Measurements from ENCODE around the gene OCEL1. TPM values are rescaled to one million over a fixed set of nuclear protein-coding genes. Genes with fewer than 3 reads are reported as not detected.
A peak's percentile ranks its signal among the peaks of the same experiment; 100 is the strongest.

OCEL1 gene
- total RNA-seq, 1 donor from 2014 or later: 22.4 TPM

DNA sequence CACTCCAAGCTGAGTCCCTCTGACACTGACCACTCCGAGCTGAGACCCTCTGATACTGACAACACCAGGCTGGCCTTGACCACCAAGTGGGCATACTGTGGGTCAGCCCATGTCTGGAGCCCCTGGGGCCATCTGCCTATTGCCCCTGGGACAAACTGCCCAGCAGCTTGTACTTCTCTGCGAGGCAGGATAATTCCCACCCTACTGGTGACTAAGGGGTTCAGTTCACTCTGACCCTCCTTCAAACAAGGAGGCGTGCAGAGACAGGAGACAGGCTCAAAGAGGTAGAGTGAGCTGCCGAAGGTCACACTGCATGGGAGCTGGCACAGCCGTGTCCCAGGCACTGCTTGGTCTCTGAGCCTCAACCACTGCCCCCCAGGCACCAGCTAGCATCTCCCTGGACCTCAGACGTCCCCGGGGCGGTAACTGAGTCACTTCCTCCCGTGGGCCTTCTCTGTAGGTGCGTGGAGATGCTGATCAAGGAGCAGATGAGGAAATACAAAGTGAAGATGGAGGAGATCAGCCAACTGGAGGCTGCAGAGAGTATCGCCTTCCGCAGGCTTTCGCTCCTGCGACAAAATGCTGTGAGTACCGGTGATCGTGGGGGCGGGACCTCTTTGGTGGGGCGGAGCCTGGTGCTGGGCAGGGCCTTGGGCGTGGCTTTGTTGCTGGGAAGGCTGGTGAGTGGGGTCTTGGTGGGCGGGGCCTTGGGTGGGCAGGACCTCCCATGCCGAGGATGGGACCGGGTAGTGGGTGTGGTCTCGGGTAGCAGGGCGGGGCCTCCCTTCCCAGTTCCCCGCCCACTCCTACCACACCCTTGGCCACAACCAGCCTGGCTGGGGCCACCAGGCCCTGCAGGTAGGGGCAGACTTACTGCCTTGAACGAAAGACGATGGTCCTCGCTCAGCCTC lies 16.6 kb upstream of the OCEL1 start:
- TF ChIP-seq, protein P1, sequence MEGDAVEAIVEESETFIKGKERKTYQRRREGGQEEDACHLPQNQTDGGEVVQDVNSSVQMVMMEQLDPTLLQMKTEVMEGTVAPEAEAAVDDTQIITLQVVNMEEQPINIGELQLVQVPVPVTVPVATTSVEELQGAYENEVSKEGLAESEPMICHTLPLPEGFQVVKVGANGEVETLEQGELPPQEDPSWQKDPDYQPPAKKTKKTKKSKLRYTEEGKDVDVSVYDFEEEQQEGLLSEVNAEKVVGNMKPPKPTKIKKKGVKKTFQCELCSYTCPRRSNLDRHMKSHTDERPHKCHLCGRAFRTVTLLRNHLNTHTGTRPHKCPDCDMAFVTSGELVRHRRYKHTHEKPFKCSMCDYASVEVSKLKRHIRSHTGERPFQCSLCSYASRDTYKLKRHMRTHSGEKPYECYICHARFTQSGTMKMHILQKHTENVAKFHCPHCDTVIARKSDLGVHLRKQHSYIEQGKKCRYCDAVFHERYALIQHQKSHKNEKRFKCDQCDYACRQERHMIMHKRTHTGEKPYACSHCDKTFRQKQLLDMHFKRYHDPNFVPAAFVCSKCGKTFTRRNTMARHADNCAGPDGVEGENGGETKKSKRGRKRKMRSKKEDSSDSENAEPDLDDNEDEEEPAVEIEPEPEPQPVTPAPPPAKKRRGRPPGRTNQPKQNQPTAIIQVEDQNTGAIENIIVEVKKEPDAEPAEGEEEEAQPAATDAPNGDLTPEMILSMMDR (IDR thresholded peaks at IDR 0.05): no peak
- Mint-ChIP-seq H3K27ac (peak overlapping the region; percentile 21), H3K27me3 (no peaks in the 10 kb centered on the region), H3K36me3 (ENCODE audit: low read depth) (peaks cover 53% of the 10 kb centered on the region), H3K9me3 (no peaks in the 10 kb centered on the region), H3K4me3 (no peak overlapping the region), H3K4me1 (peaks cover 17% of the 10 kb centered on the region)
- intact Hi-C loops (cut with micrococcal nuclease): loop anchor here (2.0 to 10.0 kb wide), 2 partner anchors 17 to 315 kb away; partner anchors contain the start of gene OCEL1
- DNase-seq: no peak
- ATAC-seq (ENCODE audit: low read depth): peak; percentile 67
- ChIA-PET POLR2A (interaction anchor here (1.6 kb wide), 1 partner anchor 57 kb away, joined by 4 read pairs; no protein-coding TSS in a partner anchor), CTCF (no interaction called here)

DNA sequence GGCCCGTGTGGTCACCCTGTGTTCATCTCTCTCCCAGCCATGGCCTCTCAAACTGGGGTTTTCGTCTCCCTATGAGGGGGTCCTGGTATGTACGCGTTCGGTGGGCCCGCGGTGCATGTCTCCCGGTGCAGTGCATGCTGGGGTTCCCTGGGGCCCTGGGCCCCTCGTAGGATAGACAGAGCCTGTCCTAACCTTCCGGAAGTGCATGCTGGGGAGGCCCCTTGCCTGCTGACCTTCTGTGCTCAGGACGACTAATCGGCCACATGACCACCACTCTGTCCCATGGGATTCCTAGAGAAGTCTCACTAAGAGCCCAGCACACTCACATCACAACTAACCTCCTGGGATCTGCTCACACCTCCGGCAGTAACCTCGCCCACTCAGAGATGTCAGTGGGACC lies 15.7 kb upstream of the OCEL1 start:
- H3K4me1 Mint-ChIP-seq: peaks cover 25% of the 10 kb centered on the region
- TF ChIP-seq, protein P1 (IDR thresholded peaks at IDR 0.05): no peak
- ChIA-PET POLR2A (no interaction called here), CTCF (no interaction called here)
- H3K36me3 Mint-ChIP-seq (ENCODE audit: low read depth): peaks cover 52% of the 10 kb centered on the region
- intact Hi-C loops (cut with micrococcal nuclease): loop anchor here (10.0 kb wide), 1 partner anchor 315 kb away; no protein-coding TSS in a partner anchor
- DNase-seq (no peak), ATAC-seq (ENCODE audit: low read depth) (no peak)
- no peaks in the 10 kb centered on the region for H3K27me3 Mint-ChIP-seq
- H3K9me3 Mint-ChIP-seq: no peaks in the 10 kb centered on the region
- H3K4me3 Mint-ChIP-seq: no peak overlapping the region
- peak overlapping the region; percentile 24 for H3K27ac Mint-ChIP-seq

DNA sequence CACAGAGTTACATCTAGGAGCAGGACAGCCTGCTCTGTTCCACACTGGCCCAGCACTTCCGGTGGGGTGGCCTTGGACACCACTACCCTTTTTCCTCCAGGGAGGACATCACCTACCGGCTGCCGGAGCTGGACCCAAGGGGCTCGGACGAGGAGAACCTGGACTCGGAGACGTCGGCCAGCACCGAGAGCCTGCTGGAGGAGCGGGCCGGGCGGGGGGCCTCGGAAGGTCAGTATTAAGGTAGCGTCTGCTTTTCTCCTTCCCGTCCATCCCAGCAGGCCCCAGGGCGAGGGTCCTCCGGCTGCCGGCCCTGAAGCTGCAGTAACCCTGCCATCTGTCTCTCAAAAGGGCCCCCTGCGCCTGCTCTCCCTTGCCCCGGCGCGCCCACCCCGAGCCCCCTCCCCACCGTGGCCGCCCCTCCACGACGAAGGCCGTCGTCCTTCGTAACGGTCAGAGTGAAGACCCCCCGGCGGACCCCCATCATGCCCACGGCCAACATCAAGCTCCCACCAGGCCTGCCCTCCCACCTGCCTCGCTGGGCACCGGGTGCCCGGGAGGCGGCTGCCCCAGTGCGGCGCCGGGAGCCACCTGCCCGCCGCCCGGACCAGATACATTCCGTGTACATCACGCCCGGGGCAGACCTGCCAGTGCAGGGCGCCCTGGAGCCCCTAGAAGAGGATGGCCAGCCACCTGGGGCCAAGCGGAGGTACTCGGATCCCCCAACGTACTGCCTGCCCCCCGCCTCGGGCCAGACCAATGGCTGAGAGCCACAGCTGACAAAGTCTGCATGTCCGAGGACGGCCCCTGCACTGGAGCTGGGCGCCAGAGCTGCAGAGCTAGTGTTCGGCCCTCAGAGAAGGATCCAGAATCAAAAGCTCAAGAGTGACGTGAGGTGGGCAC lies 14.2 kb upstream of the OCEL1 start:
- Mint-ChIP-seq H3K36me3 (ENCODE audit: low read depth) (peaks cover 50% of the 10 kb centered on the region), H3K9me3 (no peaks in the 10 kb centered on the region), H3K27ac (no peak overlapping the region), H3K4me3 (no peak overlapping the region), H3K27me3 (no peaks in the 10 kb centered on the region), H3K4me1 (peaks cover 32% of the 10 kb centered on the region)
- ChIA-PET CTCF (no interaction called here), POLR2A (interaction anchor here (0.6 to 1.0 kb wide), 2 partner anchors 14 to 29 kb away, joined by 3 to 7 read pairs; partner anchors contain the start of gene OCEL1)
- ATAC-seq (ENCODE audit: low read depth) (no peak), DNase-seq (no peak)
- intact Hi-C loops (cut with micrococcal nuclease): loop anchor here (10.0 kb wide), 1 partner anchor 317 kb away; no protein-coding TSS in a partner anchor
- TF ChIP-seq, protein P1 (IDR thresholded peaks at IDR 0.05): no peak

DNA sequence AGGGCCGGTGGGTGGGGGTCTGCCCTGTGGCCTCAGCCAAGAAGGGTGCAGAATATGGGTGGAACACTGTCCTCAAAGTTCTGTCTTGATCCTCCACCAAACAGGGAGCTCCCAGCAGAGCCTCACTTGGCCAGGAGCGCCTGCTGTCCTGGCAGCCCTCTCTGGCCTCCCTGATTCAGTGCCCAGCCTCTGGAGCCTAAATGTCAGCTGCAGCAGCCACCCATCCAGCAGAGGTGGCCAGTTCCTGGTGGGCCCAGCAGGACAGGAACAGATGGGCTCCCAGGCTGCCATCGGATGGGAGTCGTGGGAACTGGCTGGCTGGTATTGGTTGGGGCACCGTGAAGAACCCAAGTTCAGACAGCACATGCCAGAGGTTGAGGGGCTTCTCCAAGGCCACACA lies 12.7 kb upstream of the OCEL1 start:
- Mint-ChIP-seq H3K9me3 (no peaks in the 10 kb centered on the region), H3K27ac (no peak overlapping the region), H3K4me1 (peaks cover 32% of the 10 kb centered on the region), H3K27me3 (no peaks in the 10 kb centered on the region), H3K36me3 (ENCODE audit: low read depth) (peaks cover 61% of the 10 kb centered on the region), H3K4me3 (no peak overlapping the region)
- ATAC-seq (ENCODE audit: low read depth) (no peak), DNase-seq (no peak)
- TF ChIP-seq, protein P1 (IDR thresholded peaks at IDR 0.05): no peak
- ChIA-PET POLR2A (interaction anchor here (2.4 to 2.7 kb wide), 2 partner anchors 11 to 23 kb away, joined by 9 to 25 read pairs; no protein-coding TSS in a partner anchor), CTCF (interaction anchor here (3.0 kb wide), 1 partner anchor 22 kb away, joined by 9 read pairs; no protein-coding TSS in a partner anchor)
- intact Hi-C loops (cut with micrococcal nuclease): loop anchor here (10.0 kb wide), 1 partner anchor 319 kb away; no protein-coding TSS in a partner anchor
